ENCODE data around the gene ZNF556. TPM values are rescaled to one million over a fixed set of nuclear protein-coding genes. Genes with fewer than 3 reads are reported as not detected.

The ZNF556 gene
- not detected in 2 replicates for total RNA-seq

DNA sequence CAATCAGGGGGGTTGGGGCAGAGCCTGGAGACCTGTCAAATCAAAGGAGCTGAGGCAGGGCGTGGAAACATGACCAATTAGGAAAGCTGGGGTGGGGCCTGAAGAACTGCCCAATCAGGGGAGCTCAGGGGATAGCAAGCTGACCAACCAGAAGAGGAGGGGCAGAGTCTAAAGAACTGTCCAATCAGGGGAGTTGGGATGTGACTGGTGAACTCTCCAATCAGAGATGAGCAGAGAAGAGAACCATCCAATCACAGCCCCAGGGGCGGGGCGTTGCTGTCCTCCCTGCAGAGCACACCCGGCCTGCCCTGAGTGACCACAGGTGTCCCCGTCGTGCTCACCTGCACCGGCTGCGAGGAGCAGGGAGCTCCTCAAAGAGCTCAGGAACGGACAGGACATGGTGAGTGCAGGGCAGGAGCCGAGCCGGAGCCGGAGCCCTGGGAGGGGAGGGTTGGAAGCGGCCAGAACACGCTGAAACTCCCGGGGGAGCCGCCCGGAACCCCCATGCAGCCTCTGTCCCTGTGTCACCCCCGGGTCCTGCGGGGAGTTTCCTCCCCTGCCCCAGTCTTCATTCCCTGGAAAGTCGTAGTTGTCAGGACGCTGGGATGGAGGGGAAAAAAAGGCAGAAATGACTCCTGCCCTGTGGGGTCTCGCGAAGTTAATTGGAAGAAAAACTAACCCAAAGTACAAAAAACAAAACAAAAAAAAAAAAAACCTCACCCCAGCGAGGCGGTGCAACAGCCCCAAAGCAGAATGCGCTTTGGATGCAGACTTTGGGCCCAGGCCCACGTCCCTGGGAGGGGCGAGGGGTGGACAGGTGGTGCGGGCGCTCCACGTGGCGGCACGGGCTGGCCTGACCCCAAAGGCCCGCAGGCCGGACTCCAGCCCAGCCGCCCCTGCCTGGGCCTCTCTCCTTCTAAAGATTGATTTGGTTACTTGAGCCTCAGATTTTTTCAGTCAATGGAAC, at the start of gene ZNF556:
ZNF556 (plus strand) TSS at position 311 of the 967 bp plus-strand sequence; CDS start at position 398, 87 bp downstream.

DNA sequence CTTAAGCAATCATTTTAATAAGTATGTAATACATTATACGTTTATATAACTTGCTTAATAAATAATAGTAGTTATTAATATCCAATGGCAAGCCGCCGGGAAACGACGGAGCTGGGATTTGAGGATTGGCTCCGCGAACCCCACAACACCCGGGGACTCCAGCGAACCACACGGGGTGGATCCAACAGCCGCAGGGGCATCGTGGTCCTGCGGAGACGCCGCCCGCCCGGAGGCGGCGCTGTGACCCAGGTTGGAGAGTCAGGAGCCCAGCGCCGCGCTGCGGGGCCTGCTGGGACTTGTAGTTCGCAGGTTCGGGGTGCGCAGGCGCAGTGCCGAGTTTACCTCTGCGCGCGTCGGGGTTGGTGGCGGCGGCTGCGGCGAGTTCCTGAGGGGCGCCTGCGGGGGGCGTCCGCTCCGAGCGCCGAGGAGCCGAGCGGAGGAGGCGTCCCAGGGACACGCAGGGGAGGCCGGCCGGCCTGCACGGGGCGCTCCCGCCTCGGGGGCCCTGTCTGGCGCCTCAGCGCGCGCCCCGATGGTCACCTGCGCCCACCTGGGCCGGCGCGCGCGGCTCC, 47.5 kb upstream of the ZNF556 start, which contains the start of gene ZNF554:
ZNF554 (plus strand) TSS at position 329 of the 572 bp plus-strand sequence; CDS start at position 533, 204 bp downstream.

DNA sequence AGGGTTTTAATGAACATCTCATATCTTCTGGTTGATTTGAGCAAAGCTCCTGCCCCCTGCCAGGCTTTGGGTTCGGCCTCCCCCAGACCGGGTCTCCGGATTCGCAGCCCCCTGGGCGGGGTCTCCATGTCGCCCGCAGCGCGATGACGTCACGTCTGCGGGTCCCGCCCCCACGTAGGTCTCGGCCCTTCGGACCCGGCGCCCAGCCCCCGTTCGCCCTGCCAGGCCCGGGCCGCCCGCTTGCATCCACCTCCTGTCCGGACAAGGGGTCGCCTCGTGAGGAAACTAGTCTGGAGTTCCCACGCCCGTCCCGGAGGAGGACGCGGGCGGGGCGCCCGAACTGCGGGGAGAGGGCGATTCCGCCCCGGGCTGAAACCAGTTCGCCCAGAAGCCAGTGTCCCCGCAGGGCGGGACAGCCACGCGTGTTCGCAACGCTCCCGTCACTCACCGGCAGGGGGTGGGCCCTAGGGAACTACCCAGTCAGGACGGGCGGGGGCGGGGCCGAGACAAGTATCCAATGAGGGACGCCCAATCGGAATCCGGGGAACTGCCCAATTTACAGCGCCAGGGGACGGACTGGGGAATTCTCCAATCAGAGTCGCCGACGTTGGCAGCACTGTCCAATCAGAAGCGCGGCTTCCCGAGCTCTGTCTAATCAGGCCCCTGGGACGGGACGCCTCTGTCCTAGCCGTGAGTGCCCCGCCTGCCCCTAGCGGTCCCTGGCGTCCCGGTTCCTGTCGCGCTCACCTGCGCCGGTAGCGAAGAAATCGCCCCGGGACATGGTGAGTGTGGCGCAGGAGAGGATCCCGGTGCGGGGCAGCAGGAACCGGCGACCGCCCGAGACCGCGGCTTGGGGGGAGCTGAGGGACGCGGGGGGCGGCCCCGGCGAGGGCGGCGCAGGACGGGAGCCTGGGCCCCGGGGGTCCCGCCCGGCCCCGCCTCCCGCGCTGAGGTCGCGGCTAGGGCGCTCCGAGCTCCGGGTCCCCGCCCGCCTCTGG, 26.0 kb upstream of the ZNF556 start, which contains the start of gene ZNF555:
ZNF555 (plus strand) TSS at position 682 of the 998 bp plus-strand sequence; CDS start at position 780, 98 bp downstream.

DNA sequence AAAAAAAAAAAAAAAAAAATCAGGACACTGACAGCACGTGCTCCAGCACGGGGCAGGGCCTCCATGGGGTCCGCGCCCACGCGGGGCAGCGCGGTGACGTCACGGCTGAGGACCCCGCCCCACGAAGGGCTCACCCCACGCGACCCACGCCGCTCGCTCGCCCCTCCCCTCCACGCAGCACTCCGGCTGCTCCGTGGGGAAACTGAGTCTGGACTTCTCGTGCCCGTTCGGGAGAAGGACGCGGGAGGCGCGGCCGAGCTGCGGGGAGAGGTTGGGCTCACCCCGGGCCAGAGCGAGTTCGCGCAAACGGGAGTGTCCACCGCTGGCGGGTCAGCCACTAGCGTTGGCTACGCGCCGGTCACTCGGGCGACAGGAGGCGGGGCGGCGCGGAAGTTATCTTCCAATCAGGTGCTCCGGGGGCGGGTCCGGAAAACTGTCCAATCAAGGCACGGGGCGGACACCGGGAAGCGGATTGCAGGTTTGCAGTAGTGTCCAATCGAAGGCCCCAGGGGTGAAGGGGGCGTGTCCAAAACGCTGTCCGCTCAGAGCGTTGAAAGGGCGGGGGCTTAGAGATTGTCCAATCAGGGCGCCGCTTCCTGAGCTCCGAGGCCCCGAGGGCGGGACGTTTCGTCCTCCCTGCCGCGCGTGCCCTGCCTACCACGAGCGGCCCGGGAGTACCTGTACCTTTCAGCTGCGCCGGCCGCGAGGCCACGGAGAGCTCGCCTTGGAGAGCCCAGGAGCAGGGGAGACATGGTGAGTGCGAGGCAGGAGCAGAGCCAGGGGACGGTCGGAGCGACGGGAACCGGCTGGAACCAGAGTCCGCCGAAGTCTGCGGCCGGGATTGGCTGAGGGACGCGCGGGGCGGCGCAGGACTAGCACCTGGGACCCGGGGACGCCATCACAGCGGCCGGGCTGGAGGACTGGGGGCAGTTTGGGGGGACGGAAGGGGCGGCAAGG, 33.4 kb downstream of the ZNF556 start, which contains the start of gene ZNF57:
ZNF57 (plus strand) TSS at position 633 of the 957 bp plus-strand sequence; CDS start at position 751, 118 bp downstream.

Other genes starting within 250 kb of the ZNF556 start
- gene GNG7, start 164.6 kb upstream of the ZNF556 start, total RNA-seq = 0.69 and 0.88 TPM in 2 replicates
- 0.54 and 2.0 TPM in 2 replicates for gene DIRAS1, start 146.0 kb upstream of the ZNF556 start, total RNA-seq
- 25.6 and 30.5 TPM in 2 replicates for gene SLC39A3, start 127.3 kb upstream of the ZNF556 start, total RNA-seq
- 46.9 and 50.5 TPM in 2 replicates for gene SGTA, start 84.1 kb upstream of the ZNF556 start, total RNA-seq
- gene THOP1, start 81.8 kb upstream of the ZNF556 start, total RNA-seq = 33.2 and 41.6 TPM in 2 replicates
- gene ZNF554, start 47.5 kb upstream of the ZNF556 start, total RNA-seq = 2.6 and 4.4 TPM in 2 replicates
- gene ZNF555, start 25.9 kb upstream of the ZNF556 start, total RNA-seq = 4.3 and 4.4 TPM in 2 replicates
- gene ZNF57, start 33.6 kb downstream of the ZNF556 start, total RNA-seq = 1.5 and 2.2 TPM in 2 replicates
- 1.6 and 4.5 TPM in 2 replicates for gene ZNF77, start 77.6 kb downstream of the ZNF556 start, total RNA-seq
- gene TLE6, start 110.2 kb downstream of the ZNF556 start, total RNA-seq = 0.25 and 3.8 TPM in 2 replicates
- gene TLE2, start 161.9 kb downstream of the ZNF556 start, total RNA-seq = 40.4 and 61.2 TPM in 2 replicates
- gene TLE5, start 195.2 kb downstream of the ZNF556 start, total RNA-seq = 197 and 243 TPM in 2 replicates
- 48.4 and 53.4 TPM in 2 replicates for gene GNA11, start 227.0 kb downstream of the ZNF556 start, total RNA-seq

Measured in cardiac ventricle fibroblast (primary cell).